NCI-H82 treated with DMSO at 0.1 percent for 48 hours (cell line): ENCODE data around the gene SCAMP1.
"Not testable (repeated sequence)": the region's sequence is repeated elsewhere in the genome, so short reads cannot be mapped to it uniquely, and the experiment has no call there.

ENCODE experiments used
- DNase-seq: peaks from one replicate; lab custom pipeline; 2025; ENCODE audit not compliant: unreplicated experiment; lab: John Stamatoyannopoulos, UW

The SCAMP1 gene, protein sequence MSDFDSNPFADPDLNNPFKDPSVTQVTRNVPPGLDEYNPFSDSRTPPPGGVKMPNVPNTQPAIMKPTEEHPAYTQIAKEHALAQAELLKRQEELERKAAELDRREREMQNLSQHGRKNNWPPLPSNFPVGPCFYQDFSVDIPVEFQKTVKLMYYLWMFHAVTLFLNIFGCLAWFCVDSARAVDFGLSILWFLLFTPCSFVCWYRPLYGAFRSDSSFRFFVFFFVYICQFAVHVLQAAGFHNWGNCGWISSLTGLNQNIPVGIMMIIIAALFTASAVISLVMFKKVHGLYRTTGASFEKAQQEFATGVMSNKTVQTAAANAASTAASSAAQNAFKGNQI

GRCh38 chr5:78359831-78360673 is at the start of gene SCAMP1:
Gene SCAMP1 (plus strand): TSS chr5:78360617. CDS start chr5:78360672, 55 bp downstream.
- peak; percentile 83 for DNase-seq

GRCh38 chr5:78317515-78317914 is 42.9 kb upstream of the SCAMP1 start:
- no peak for DNase-seq

DNA sequence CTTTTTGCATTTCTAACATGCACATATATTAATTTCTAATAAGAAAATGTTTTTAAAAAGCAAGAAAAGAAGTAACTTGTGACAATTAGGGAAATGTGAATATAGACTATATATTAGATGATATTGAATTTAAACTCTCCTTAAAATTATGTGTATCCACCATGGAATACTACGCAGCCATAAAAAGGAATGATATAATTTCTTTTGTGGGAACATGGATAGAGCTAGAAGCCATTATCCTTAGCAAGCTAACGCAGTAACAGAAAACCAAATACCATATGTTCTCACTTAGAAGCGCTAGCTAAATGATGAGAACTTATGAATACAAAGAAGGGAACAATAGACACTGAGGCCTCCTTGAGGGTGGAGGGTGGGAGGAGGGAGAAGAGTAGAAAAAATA is 42.1 kb upstream of the SCAMP1 start:
- DNase-seq = no peak

DNA sequence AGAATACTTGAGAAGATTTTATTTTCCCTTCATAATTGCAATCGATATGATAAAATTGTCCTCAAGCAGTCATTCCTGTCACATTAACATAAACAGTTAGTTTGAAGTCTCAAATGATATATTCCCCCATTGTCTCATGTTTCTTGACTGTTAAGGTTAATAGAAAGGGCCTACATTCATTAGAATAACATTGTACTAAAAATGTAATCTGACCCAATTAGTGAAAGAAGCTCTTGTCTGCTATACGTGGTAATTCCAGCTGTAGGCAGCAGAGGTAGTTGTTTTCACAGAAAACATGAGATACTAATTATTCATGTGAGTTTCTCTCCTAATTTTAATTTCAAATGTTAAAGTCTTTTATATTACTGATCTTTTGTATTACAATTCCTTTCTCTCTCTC is 40.0 kb upstream of the SCAMP1 start:
- DNase-seq = peak; percentile 47

- peak; percentile 66 for DNase-seq
These were observed 37.2 kb upstream of the SCAMP1 start for GRCh38 chr5:78323241-78323640.

- no peak for DNase-seq
These were observed 33.5 kb upstream of the SCAMP1 start for GRCh38 chr5:78326930-78327329.

GRCh38 chr5:78327761-78328510 is 32.5 kb upstream of the SCAMP1 start:
- no peak for DNase-seq

DNA sequence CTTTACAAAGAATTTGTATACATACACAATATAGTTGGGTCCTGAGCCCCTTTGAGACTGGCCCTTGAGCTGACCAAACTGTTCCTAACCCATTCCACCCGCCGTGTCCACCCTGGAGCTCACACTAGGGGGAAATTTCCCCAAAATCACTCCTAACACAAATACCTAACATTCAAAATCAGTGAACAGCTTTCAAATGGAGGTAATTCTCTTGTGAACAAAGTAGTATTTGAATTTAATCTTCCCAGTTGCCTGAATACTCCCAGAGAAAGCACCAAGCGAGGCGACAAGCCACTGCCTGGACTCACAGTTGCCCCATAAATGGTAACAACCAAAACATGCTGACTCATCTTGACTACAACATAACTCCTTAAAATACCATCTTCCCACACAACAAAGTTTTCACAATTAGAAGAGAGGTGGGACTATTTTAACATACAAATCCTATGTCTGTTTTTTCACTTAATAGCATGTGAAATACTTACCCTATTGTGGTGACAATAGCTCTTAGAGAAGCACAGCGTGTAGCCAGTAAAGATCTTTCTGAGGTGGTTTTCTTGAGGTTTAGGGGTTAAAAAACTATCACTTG is 31.7 kb upstream of the SCAMP1 start:
- DNase-seq = no peak

DNA sequence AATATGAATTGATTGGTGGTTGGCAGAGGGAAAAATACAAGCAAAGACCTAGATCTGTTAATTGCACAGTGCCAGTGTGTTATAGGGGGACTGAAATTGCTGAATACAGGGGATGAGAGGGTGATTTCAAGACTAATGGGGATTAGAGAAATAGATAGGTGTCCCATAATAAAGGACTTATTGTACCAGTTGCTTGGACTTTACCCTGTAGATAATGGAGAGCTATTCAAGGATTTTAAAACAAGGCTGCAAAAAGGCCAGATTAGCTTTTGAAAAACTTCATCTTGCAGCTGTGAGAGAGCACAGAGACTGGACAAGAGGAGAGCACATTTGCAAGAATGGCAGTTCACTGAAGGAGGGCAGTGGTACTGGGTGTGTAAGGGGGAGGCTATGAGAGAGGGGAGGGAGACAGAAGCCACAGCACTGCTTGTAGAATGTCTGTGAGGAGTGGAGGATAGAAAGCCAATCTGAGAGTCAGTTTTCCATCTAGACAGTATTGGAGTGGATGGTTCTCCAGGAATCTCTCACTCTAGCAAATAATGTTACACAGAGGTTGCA is 28.8 kb upstream of the SCAMP1 start:
- DNase-seq = no peak

- DNase-seq = no peak
These were observed 25.6 kb upstream of the SCAMP1 start for GRCh38 chr5:78334811-78335210.

DNA sequence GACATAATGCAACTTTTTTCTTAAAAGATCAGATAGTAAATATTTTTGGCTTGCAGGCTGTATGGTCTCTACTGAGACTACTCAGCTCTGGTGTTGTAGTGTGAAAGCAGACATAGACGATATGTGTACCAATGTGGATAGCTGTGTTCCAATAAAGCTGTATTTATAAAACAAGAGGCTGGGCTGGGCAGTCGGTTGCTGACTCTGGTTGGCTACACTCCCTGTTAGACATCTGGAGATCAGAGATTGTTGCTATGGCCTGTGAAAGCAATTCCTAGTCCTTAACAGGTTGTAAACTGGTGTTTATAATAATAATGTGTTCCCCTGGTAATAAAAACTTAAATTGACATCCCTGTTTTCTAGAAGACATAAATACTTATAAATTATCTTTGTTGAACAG is 24.4 kb upstream of the SCAMP1 start:
- no peak for DNase-seq

- no peak for DNase-seq
These were observed 23.7 kb upstream of the SCAMP1 start for GRCh38 chr5:78336698-78337097.

DNA sequence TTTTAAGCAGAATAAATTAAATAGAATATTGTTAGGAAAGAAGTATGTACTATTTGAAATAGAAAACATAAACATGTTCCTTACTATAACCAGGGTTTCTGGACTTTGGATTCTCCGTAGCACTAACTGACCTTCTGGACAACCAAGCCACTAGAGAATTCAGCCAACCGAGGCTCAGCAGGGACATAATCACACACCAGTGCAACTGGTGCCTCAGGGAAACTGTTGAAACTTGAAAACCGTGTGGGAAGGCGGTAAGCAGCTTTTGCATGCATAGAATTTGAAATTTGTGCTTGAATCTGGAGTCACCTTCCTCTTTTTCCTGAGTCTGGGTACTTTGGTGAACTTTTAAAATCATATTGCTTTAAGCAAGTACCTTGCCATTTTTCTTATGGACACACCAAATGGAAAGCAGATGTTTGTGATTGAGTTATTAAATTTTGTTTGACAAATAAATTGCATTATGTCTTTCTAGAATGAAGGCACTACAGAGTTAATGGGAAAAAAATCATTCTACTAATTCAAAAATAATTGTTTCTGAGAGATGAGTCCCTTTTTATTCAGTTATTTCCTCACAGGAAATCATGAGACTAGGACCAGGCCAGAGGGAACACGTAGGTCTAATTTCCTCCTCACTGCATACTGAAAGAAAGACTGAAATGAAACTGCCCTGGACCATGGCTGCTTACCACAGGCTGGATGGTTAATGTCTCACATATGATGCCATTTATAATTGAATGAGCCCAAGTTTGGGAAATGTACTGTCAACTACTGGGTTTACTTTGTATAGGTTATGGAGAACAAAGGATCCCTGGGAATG is 20.6 kb upstream of the SCAMP1 start:
- DNase-seq = no peak

DNA sequence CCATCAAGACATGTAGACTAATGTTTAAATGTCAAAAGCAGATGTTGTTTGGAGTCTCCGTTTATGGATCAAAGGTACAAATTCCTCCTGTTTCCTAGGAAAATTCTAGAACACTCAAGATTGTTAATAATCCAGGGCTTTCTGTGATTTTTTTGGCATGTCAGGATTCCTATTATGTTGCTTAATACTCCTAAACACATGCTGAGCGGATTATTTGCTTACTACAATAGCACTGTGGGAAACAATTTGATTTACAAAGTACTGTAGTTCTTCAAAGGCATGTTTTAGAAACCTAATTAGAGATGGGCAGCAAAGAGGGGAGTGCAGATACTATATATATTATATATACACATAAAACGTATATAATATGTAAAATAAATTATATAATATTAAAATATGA is 19.0 kb upstream of the SCAMP1 start:
- no peak for DNase-seq

- no peak for DNase-seq
These were observed 14.9 kb upstream of the SCAMP1 start for GRCh38 chr5:78345485-78345884.

DNA sequence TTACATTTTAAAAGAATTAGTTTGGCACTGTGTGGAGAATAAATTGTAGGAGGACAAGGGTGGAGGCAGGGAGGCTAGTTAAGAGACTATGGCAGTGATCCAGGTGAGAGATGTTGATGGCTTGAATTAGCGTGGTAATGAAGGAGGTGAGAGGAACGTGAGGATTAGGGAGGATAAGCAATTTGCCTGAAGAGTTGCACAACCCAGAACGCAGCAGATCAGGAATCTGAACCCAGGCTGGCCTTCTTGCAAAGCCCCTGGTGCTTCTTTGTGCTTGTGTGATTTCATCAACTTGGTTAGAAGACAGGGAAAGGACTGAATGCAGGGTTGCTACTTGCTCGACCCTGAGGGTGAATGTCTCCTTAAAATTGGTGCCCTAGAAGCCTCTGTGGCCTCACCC is 6.9 kb upstream of the SCAMP1 start:
- peak; percentile 33 for DNase-seq

GRCh38 chr5:78354066-78354670 is 6.2 kb upstream of the SCAMP1 start:
- no peak for DNase-seq

DNA sequence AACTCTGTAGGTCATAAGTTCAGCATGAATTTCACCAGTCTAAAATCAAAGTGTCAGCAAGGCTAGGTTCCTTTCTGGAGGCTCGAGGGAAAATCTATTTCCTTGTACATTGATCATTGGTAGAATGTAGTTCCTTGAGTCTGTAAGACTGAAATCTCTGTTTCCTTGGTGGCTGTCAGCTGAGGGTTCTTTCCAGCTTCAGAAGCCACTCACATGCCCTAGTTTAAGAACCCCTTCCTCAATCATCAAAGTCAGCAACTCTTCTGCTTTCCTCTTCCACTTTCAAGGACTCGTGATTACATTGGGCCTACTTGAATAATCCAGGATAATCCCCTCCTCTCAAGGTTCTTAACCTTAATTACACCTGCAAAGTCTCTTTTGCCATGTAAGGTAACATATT is 4.9 kb upstream of the SCAMP1 start:
- peak; percentile 93 for DNase-seq

DNA sequence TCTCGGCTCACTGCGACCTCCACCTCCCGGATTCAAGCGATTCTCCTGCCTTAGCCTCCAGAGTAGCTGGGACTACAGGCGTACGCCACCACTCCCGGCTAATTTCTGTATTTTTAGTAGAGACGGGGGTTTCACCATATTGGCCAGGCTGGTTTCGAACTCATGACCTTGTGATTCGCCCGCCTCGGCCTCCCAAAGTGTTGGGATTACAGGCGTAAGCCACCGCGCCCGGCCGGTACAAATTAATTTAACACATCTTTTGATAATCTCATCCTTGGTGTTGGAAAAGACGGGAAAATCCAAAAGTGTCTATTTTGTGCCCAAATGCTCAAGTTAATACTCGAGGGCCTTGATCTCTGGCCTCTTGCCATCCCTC is 974 bp upstream of the SCAMP1 start:
- DNase-seq = not testable (repeated sequence)

DNA sequence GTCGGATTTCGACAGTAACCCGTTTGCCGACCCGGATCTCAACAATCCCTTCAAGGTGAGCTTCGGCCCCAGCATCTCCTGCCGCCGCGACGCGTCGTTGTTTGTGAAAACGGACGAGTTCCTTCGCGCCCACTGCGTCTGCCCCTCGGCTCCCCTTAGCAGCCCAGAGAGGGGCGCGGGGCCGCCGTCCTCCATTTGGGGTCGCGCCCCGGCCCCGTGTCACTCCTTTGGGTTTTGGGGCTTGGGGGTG is 182 bp downstream of the SCAMP1 start:
- no peak for DNase-seq
